Neutrophil (primary cell): Measurements from ENCODE around the gene ATP2C2.
"Not testable (repeated sequence)": the region's sequence is repeated elsewhere in the genome, so short reads cannot be mapped to it uniquely, and the experiment has no call there.

Experiments
- H3K27ac ChIP-seq: fragments of 200-600 bp; sonication (generic); 2 replicates; pipeline ENCODE4 v1.5.1; 2016; ENCODE audit warnings: mild to moderate bottlenecking, moderate library complexity
- H3K27me3 ChIP-seq: fragments of 200-600 bp; sonication (generic); 2 replicates; pipeline ENCODE4 v1.6.0; 2016; ENCODE audit warnings: mild to moderate bottlenecking
- H3K36me3 ChIP-seq: fragments of 200-600 bp; sonication (generic); 2 replicates; pipeline ENCODE4 v1.5.1; 2017
- H3K4me1 ChIP-seq, 2 experiments: fragments of 200-600 bp in 1 of 2; sonication (generic) in 1 of 2; 1 replicate in 1 of 2; 2 replicates in 1 of 2; pipeline versions ENCODE4 v1.5.1 to v1.6.1; 2013 to 2016; ENCODE audit warnings: low read depth in 1 of 2, low read length in 1 of 2, mild to moderate bottlenecking in 1 of 2, moderate library complexity in 1 of 2; ENCODE audit not compliant: control insufficient read depth in 1 of 2, insufficient read depth in 1 of 2
- H3K4me3 ChIP-seq, 2 experiments: fragments of 200-600 bp in 1 of 2; sonication (generic) in 1 of 2; 1 replicate in 1 of 2; 2 replicates in 1 of 2; pipeline ENCODE4 v1.5.1; 2013 to 2016; ENCODE audit warnings: low read depth in 1 of 2, low read length in 1 of 2, mild to moderate bottlenecking in 1 of 2, moderate library complexity in 1 of 2
- H3K9me3 ChIP-seq: fragments of 200-600 bp; sonication (generic); 2 replicates; pipeline ENCODE4 v1.5.1; 2016
- CTCF ChIP-seq: fragments of 200-600 bp; sonication (generic); IDR thresholded peaks from 2 replicates; pipeline ENCODE4 v1.5.1; 2016; ENCODE audit warnings: antibody characterized with exemption

ATP2C2 gene

GRCh38 chr16:84414789-84415326, 46.5 kb downstream of the ATP2C2 start:
- Histone ChIP-seq H3K36me3 (peaks cover 70% of the 10 kb centered on the region), H3K9me3 (no peaks in the 10 kb centered on the region), H3K4me3 (no peak overlapping the region), H3K27ac (no peak overlapping the region), H3K27me3 (no peaks in the 10 kb centered on the region), H3K4me1 (no peaks in the 10 kb centered on the region)
- TF ChIP-seq CTCF, result no peak

GRCh38 chr16:84416407-84417321, 48.3 kb downstream of the ATP2C2 start:
- no peak for TF ChIP-seq CTCF
- Histone ChIP-seq H3K4me1 (no peaks in the 10 kb centered on the region), H3K4me3 (no peak overlapping the region), H3K27ac (no peak overlapping the region), H3K9me3 (no peaks in the 10 kb centered on the region), H3K27me3 (no peaks in the 10 kb centered on the region), H3K36me3 (peaks cover 57% of the 10 kb centered on the region)

- Histone ChIP-seq H3K4me1 (no peaks in the 10 kb centered on the region), H3K36me3 (peaks cover 67% of the 10 kb centered on the region), H3K27me3 (no peaks in the 10 kb centered on the region), H3K27ac (no peak overlapping the region), H3K9me3 (no peaks in the 10 kb centered on the region), H3K4me3 (no peak overlapping the region)
- TF ChIP-seq CTCF, result no peak
These were observed 49.9 kb downstream of the ATP2C2 start for GRCh38 chr16:84418056-84418849.

- no peak for TF ChIP-seq CTCF
- H3K27ac ChIP-seq, result no peak overlapping the region
- H3K4me3 ChIP-seq, result no peak overlapping the region
- H3K4me1 ChIP-seq, result no peaks in the 10 kb centered on the region
- no peaks in the 10 kb centered on the region for H3K27me3 ChIP-seq
- H3K9me3 ChIP-seq, result no peaks in the 10 kb centered on the region
- peaks cover 69% of the 10 kb centered on the region for H3K36me3 ChIP-seq
These were observed 51.4 kb downstream of the ATP2C2 start for GRCh38 chr16:84419730-84420129.

- peaks cover 72% of the 10 kb centered on the region for H3K36me3 ChIP-seq
- not testable (repeated sequence) for H3K9me3 ChIP-seq, H3K4me1 ChIP-seq, H3K4me3 ChIP-seq, H3K27me3 ChIP-seq, H3K27ac ChIP-seq
These were observed 52.2 kb downstream of the ATP2C2 start for GRCh38 chr16:84420556-84420955.
